GM23338 (cell line): ENCODE measurements around the gene PRCD. TPM values are rescaled to one million over a fixed set of nuclear protein-coding genes. Genes with fewer than 3 reads are reported as not detected.

Experiments used
- ATAC-seq: fragments of 200-7000 bp; cut with Tn5 transposase; 3 replicates; pipeline ENCODE4 v1.9.1; 2020
- DNase-seq: peaks from one replicate; pipeline ENCODE4 v3.0.0-alpha.2; 2015; ENCODE audit warnings: low spot score
- H2AFZ ChIP-seq: fragments of 200-600 bp; sonication (generic); 2 replicates; pipeline ENCODE4 v1.8.0; 2016; ENCODE audit warnings: antibody characterized with exemption, mild to moderate bottlenecking, moderate library complexity
- H3F3A ChIP-seq: fragments of 200-600 bp; sonication (generic); replicated peaks from 2 replicates; pipeline ENCODE4 v1.8.0; 2017; ENCODE audit warnings: antibody characterized with exemption, mixed run types, low read depth
- H3K27ac ChIP-seq: fragments of 200-600 bp; sonication (generic); 2 replicates; pipeline ENCODE4 v1.6.1; 2016; ENCODE audit warnings: low read depth
- H3K27me3 ChIP-seq: fragments of 200-600 bp; sonication (generic); 2 replicates; pipeline ENCODE4 v1.8.0; 2016; ENCODE audit warnings: mild to moderate bottlenecking, mixed run types, moderate library complexity; ENCODE audit not compliant: insufficient read depth
- H3K36me3 ChIP-seq: fragments of 200-600 bp; sonication (generic); 2 replicates; pipeline ENCODE4 v1.8.0; 2016; ENCODE audit warnings: mild to moderate bottlenecking; ENCODE audit not compliant: insufficient read depth
- H3K4me1 ChIP-seq: fragments of 200-600 bp; sonication (generic); 2 replicates; pipeline ENCODE4 v1.8.0; 2016; ENCODE audit warnings: mild to moderate bottlenecking, moderate library complexity; ENCODE audit not compliant: insufficient read depth
- H3K4me2 ChIP-seq: fragments of 200-600 bp; sonication (generic); 2 replicates; pipeline ENCODE4 v1.7.1; 2017; ENCODE audit warnings: mixed run types
- H3K4me3 ChIP-seq: fragments of 200-600 bp; sonication (generic); 2 replicates; pipeline ENCODE4 v1.6.1; 2016; ENCODE audit warnings: mixed run types
- H3K79me2 ChIP-seq: fragments of 200-600 bp; sonication (generic); replicated peaks from 2 replicates; pipeline ENCODE4 v1.8.0; 2017; ENCODE audit warnings: mild to moderate bottlenecking; ENCODE audit not compliant: insufficient read depth
- H3K9me2 ChIP-seq: fragments of 200-600 bp; sonication (generic); 2 replicates; pipeline ENCODE4 v1.8.0; 2017; ENCODE audit not compliant: insufficient read depth
- H4K20me1 ChIP-seq: fragments of 200-600 bp; sonication (generic); replicated peaks from 2 replicates; pipeline ENCODE4 v1.8.0; 2017; ENCODE audit warnings: mild to moderate bottlenecking; ENCODE audit not compliant: insufficient read depth
- H3K27ac Mint-ChIP-seq: 2 replicates; pipeline ENCODE4 v1.8.0; 2020; ENCODE audit warnings: inconsistent platforms, mild to moderate bottlenecking, moderate library complexity, mixed read lengths
- H3K27me3 Mint-ChIP-seq: 3 replicates; pipeline ENCODE4 v1.8.0; 2022; ENCODE audit warnings: low read depth, mild to moderate bottlenecking, moderate library complexity, mixed read lengths, inconsistent platforms; ENCODE audit not compliant: insufficient read depth, poor library complexity
- H3K36me3 Mint-ChIP-seq: 3 replicates; pipeline ENCODE4 v1.8.0; 2021; ENCODE audit warnings: low read depth, mild to moderate bottlenecking, inconsistent platforms, moderate library complexity, mixed read lengths
- H3K4me1 Mint-ChIP-seq: 3 replicates; pipeline ENCODE4 v1.8.0; 2020; ENCODE audit warnings: mild to moderate bottlenecking, inconsistent platforms, mixed read lengths
- H3K4me3 Mint-ChIP-seq: 3 replicates; pipeline ENCODE4 v1.8.0; 2021; ENCODE audit warnings: moderate library complexity, mild to moderate bottlenecking, inconsistent platforms, mixed read lengths
- H3K9me3 Mint-ChIP-seq: 3 replicates; pipeline ENCODE4 v1.8.0; 2020; ENCODE audit warnings: moderate library complexity, mild to moderate bottlenecking, inconsistent platforms, mixed read lengths
- CREB1 ChIP-seq: fragments of 250-450 bp; sonication (Bioruptor Pico); IDR thresholded peaks from 2 replicates; pipeline ENCODE4 v1.5.0; 2020; ENCODE audit warnings: low read depth, mild to moderate bottlenecking, moderate library complexity
- CTCF ChIP-seq, 2 experiments: fragments of 200-600 bp in 1 of 2; sonication (generic) in 1 of 2; conservative IDR thresholded peaks; 2 replicates each; pipeline versions ENCODE4 v1.5.1 to v1.6.1; 2016 to 2017; ENCODE audit warnings: antibody characterized with exemption in 2 of 2, low read depth in 2 of 2, mild to moderate bottlenecking in 2 of 2, moderate library complexity in 1 of 2
- ETS1 ChIP-seq: IDR thresholded peaks from 2 replicates; pipeline ENCODE4 v1.6.1; 2016; ENCODE audit warnings: antibody characterized with exemption
- EZH2 ChIP-seq: fragments of 200-600 bp; sonication (generic); IDR thresholded peaks from one replicate; pipeline ENCODE4 v1.8.0; 2017; ENCODE audit warnings: antibody characterized with exemption, mild to moderate bottlenecking, low read depth; ENCODE audit not compliant: unreplicated experiment
- JUNB ChIP-seq: IDR thresholded peaks from one replicate; pipeline ENCODE4 v1.6.1; 2016; ENCODE audit warnings: antibody characterized with exemption; ENCODE audit not compliant: unreplicated experiment
- NANOG ChIP-seq: IDR thresholded peaks from 2 replicates; pipeline ENCODE4 v1.6.1; 2016; ENCODE audit warnings: antibody characterized with exemption, borderline replicate concordance
- POLR2AphosphoS5 ChIP-seq: IDR thresholded peaks from 2 replicates; pipeline ENCODE4 v1.6.1; 2016; ENCODE audit warnings: antibody characterized with exemption, low read depth
- REST ChIP-seq: IDR thresholded peaks from one replicate; pipeline ENCODE4 v1.6.1; 2018; ENCODE audit warnings: antibody characterized with exemption; ENCODE audit not compliant: unreplicated experiment
- STAT1 ChIP-seq: IDR thresholded peaks from one replicate; pipeline ENCODE4 v1.6.1; 2016; ENCODE audit warnings: antibody characterized with exemption; ENCODE audit not compliant: unreplicated experiment
- ZNF462 ChIP-seq: fragments of 250-450 bp; sonication (Bioruptor Pico); IDR thresholded peaks from 2 replicates; pipeline ENCODE4 v1.5.0; 2020; ENCODE audit warnings: mild to moderate bottlenecking, moderate library complexity
- polyA plus RNA-seq: library from polyadenylated mRNA; unstranded; fragments of >200 nt; fragmentation: Nextera tagmentation; extraction: Ambion mirVana; gene quantifications from 2 replicates; pipeline ENCODE4 v1.2.1, GENCODE V29; 2016
- total RNA-seq: library from RNA; depleted of rRNA; stranded (reverse); fragments of >200 nt; shearing (Covaris generic); gene quantifications from 2 replicates; pipeline ENCODE4 v1.2.3, GENCODE V29; 2014

The PRCD gene
- total and polyA plus RNA-seq, 2 experiments from 2014 or later: 0.38 to 1.6 TPM

GRCh38 chr17:76524598-76525512 lies 15.0 kb upstream of the PRCD start:
- no peaks in the 10 kb centered on the region for H3F3A ChIP-seq
- Mint-ChIP-seq H3K27ac (no peak overlapping the region), H3K27me3 (peaks cover 17% of the 10 kb centered on the region), H3K36me3 (no peaks in the 10 kb centered on the region), H3K4me3 (no peak overlapping the region; the same call in 2 of the 3 replicates), H3K9me3 (no peaks in the 10 kb centered on the region), H3K4me1 (peaks cover 17% of the 10 kb centered on the region)
- no peak overlapping the region for H3K27ac ChIP-seq
- H3K9me2 ChIP-seq: no peaks in the 10 kb centered on the region
- no peak for ATAC-seq
- H3K27me3 ChIP-seq: peaks cover 5% of the 10 kb centered on the region; the same call in 1 of the 2 replicates
- H3K4me2 ChIP-seq: no peak overlapping the region
- H4K20me1 ChIP-seq: no peaks in the 10 kb centered on the region
- H2AFZ ChIP-seq: peak overlapping the region; percentile 66
- H3K4me3 ChIP-seq: no peak overlapping the region
- peaks cover 9% of the 10 kb centered on the region; the same call in 1 of the 2 replicates for H3K4me1 ChIP-seq
- no peak for DNase-seq
- H3K36me3 ChIP-seq: no peaks in the 10 kb centered on the region
- TF ChIP-seq REST (no peak), CTCF (conservative IDR thresholded peaks at IDR 0.05; ENCODE audit: low read depth in 2 of 2) (no peak), STAT1 (no peak), CREB1 (CRISPR knock-in tag) (no peak), POLR2AphosphoS5 (no peak), ZNF462 (CRISPR knock-in tag) (no peak), NANOG (no peak), ETS1 (no peak), EZH2 (no peak), JUNB (no peak)
- H3K79me2 ChIP-seq: no peaks in the 10 kb centered on the region
